HG02981 (cell line): ENCODE measurements around the gene USP1.
A peak's percentile ranks its signal among the peaks of the same experiment; 100 is the strongest.

Source experiments
- ATAC-seq: cut with Tn5 transposase; IDR thresholded peaks from one replicate; pipeline ENCODE4 v1.9.1; 2021; ENCODE audit warnings: mild to moderate bottlenecking, moderate library complexity; ENCODE audit not compliant: unreplicated experiment

The USP1 gene

DNA sequence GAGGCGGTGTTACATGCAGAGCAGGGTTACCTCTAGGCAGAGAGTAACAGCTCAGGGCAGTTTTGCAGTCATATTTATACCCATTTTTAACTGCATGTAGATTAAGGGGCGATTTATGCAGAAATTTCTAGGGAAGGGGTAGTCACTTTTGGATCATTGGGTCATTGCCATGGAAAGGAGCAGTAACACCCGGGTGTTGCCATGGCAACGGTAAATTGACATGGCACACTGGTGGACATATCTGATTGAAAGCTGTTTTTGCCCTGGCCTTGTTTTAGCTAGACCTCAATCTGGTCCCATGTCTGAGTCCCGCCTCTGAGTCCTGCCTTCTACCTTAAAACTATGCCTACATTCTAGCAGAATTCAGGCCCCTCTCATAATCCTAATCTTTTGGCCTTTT lies 11.8 kb upstream of the USP1 start:
- ATAC-seq = no peak

DNA sequence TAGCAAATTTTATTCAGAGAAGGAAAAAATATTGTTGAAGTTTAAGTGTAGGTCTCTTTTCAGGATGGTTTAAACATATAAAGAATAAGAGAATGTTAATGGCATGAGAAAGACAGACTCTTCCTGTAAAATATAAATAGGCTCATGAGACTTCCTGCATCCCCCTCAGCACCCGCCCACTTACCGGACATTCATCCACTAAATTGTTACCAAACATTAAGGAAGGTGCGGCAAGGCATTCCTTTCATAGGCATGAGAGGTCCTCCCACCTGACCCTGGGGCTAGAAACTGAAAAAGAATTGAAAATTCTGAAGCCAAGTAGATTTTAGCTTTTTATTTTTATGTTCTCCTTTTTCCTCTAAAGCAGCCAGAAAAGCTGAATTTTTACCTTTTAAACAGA lies 10.6 kb upstream of the USP1 start:
- no peak for ATAC-seq

DNA sequence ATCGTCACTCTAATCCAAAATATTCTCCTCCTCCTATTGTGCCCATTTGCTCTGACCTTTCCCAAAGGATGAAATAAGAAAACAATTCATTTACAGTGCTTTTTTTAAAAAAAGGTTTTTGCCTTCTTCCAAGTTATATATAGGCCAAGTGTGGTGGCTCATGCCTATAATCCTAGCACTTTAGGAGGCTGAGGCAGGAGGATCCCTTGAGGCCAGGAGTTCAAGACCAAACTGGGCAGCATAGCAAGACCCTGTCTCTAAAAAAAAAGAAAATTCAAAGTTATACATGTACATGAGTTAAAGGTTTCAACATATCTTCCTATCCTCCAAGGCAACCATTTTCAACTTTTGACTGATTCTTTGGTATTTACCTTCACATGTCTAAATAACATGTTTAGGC lies 10.1 kb upstream of the USP1 start:
- no peak for ATAC-seq

DNA sequence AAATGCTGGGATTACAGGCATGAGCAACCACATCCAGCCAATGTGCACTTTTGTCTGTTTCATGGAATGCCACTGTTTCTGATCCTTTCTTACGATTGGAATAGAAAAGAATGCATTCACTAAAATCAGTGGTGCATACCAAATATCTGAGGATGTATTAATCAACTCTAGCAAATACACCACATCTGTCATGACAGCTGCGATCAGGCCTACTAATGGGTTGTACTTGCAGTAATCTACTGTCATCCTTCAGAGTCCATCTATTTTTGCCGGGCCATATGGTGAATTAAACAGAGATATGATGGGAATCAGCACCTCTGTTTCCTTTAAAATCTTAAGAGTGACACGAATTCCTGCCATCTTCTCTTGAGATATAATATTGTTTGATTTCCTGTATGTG lies 8.5 kb upstream of the USP1 start:
- no peak for ATAC-seq

- no peak for ATAC-seq
Observed at GRCh38 chr1:62429581-62429980, 7.3 kb upstream of the USP1 start.

DNA sequence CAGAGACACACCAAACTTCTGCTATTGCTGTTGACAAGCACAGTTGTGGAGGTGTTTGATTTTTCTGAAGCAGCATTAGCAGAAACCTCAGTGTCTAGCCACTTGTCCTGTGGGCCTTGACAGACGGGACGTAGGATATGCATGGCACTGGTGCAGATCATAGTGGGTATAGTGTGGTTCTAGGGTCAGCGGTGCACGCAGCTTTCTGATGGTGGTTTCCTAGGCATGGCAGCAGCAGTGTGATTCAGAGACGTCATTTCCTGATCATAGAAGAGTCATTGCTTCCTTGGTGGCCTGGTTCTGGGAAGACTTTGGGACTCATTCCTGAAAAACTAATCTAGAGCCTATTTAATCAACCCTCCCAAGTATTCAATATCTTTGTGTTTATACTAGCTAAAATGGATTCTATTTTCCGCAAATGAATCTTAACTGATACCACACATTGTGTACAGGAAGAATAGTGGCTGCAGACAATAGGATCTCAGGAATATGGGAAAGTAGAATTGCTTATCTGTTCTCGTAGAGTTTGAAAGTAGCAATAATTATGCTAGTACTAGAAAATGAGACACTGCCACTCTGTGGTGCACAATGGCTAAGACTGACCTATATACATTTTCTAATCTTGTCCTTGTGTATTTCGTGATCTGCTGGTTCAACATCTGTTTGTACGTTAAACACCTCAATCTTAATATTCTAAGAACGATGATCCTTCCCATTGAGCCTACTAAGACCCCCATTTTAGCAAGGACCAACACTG lies 2.8 kb upstream of the USP1 start:
- no peak for ATAC-seq

DNA sequence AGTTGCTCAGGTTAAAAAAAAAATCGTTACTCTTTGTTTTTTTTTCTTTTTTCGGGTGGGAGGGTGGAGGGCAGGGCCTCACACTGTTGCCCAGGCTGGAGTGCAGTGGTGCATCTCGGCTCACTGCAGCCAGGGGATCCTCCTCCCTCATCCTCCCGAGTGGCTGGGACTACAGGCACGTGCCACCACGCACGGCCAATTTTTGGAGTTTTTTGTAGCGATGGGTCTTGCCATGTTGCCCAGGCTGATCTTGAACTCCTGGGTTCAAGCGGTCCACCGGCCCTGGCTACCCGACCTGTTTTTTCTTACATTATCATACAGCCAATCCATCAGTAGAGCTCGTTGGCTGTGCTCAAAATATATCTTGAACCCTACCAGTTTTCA lies 2.2 kb upstream of the USP1 start:
- ATAC-seq = no peak

DNA sequence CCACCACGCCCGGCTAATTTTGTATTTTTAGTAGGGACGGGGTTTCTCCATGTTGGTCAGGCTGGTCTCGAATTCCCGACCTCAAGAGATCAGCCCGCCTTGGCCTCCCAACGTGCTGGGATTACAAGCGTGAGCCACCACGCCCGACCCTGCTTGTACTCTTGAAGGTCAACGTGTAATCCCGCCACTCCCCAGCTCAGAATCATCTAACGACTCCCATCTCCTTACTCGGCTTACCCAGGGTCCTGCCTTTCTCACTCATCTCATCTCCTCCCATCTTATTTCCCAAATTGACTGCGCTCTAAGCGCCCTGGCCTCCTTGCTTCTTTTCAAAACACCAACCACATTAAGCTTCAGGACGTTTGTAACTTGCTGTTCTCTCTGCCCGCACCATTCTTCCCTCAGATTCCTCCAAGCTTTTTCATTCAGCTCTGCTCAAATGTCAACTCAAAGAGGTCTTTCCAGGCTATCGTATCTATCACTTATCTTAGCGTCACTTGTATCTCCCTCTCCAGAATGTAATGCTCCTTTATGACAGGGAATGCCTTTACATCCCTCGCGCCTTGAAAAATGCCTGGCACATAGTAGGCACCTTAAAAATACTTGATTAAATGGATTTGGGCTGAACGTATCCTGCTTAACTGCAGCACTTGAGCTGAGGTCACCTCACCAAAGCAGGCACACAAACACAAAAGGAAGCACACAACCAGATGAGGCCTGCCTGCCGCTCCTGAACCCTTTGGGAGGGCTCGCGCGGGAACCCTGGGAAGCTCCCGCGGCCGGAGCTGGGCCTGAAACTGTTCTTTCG lies 1.4 kb upstream of the USP1 start:
- ATAC-seq = no peak

DNA sequence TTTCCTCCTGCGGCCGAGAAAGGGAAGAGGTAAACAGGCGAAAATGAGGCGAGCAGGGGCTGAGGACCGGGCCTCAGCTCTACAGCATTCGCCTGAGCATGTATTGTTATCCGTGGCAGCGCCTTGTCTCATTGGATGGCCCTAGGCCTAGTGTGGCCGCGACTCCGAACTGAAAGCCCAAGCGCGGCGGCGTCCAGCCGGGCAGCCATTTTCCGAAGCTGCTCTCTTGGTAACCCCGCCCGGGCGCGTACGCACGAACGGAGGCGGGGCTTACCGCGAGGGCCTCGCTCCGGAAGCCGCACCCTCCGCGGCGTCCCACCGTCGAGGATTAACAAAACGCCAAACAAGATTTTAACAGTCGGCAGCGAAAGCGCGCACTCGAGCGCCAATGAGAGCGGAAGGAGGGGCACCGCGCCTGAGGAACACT lies 797 bp upstream of the USP1 start:
- ATAC-seq = peak; percentile 69

- ATAC-seq = no peak
Observed at GRCh38 chr1:62437273-62437940, 558 bp downstream of the USP1 start.

DNA sequence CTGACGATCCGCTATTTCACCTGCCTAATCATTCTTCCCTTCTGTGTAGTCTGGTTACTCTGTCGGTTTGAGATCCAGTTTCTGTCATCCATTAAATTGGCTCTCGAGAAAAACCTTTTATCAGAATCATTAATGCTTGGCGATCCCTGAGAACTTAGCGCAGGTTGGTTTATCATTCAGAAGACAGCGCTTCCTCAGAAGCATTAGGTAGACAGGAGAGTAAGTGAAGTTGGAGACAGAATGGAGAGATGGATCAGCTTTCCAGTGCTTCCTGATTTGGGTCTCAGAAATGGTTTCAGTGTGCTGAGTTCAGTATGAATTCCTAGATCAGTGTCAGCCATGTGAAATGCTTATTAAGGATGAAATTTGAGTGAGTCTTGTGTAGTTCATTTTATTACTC lies 1.3 kb downstream of the USP1 start:
- ATAC-seq = no peak

DNA sequence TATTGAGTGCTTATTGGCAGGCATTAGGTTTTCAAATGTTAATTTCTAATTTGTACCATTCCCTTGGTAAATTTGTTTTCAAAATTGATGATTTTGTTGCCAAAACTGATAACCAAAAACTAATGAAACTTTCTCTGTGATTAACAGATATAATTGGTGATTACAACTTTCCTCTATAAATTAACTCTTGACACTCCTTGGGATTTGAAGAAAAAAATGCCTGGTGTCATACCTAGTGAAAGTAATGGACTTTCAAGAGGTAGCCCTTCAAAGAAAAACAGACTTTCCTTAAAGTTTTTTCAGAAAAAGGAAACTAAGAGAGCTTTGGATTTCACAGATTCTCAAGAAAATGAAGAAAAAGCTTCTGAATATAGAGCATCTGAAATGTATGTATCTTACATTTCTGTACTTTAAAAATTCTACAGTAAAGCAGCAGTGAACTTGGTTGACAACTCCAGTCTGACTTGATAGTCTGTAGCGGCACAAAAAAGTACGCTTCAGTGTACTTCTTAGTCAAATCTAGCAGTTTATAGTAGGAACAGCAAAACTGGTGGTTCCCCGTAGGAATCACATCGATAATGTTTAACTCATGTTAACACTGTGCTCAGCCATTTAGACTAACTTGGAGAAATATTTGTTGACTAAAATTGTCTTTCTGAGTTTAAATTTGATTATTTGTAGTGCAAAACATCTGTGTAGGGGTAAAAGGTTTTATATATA lies 3.0 kb downstream of the USP1 start:
- ATAC-seq = peak; percentile 35

DNA sequence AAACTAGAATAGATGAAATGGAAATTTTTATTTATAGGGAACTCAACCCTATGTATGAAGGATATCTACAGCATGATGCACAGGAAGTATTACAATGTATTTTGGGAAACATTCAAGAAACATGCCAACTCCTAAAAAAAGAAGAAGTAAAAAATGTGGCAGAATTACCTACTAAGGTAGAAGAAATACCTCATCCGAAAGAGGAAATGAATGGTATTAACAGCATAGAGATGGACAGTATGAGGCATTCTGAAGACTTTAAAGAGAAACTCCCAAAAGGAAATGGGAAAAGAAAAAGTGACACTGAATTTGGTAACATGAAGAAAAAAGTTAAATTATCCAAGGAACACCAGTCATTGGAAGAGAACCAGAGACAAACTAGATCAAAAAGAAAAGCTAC lies 7.9 kb downstream of the USP1 start:
- no peak for ATAC-seq

DNA sequence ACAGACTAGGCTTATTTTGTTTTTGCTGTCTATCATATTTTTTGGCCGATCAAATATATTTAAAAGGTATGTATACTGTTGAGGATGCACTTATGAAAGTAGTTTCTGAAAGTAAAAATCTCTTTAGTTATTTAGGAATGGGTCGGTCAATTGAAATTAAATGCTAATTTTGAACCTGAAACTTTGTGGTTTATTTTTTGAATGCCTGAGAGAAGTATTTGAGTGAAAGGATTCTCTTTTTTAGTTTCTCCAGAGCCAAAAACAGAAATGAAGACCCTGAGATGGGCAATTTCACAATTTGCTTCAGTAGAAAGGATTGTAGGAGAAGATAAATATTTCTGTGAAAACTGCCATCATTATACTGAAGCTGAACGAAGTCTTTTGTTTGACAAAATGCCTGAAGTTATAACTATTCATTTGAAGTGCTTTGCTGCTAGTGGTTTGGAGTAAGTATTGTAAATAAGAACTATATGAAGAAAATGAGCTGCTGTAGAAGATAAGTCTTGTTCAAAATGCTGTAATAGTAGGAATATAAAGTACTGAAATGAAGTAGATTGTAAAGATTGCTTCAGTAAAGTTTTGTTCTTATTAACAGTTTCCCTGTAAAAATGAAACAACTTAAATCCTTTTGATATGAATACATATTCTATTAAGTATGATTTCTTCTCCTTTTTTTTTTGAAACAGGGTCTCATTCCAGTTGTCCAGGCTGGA lies 11.5 kb downstream of the USP1 start:
- no peak for ATAC-seq

- no peak for ATAC-seq
Observed at GRCh38 chr1:62450301-62450700, 13.5 kb downstream of the USP1 start.

GRCh38 chr1:62452951-62453350 lies 16.1 kb downstream of the USP1 start:
- no peak for ATAC-seq

DNA sequence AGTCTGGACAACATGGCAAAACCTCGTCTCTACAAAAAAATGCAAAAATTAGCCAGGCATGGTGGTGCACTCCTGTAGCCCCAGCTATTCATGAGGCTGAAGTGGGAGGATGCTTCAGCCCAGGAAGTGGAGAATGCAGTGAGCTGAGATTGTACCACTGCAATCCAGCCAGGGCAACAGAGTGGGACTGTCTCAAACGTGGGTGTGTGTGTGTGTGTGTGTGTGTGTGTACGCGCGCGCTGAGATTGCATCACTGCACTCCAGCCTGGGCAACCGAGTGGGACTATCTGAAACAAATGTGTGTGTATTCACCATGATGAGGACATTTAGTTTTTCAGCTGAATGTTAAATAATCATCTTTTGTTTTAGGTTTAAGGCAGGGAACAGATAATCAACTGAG lies 21.1 kb downstream of the USP1 start:
- no peak for ATAC-seq

DNA sequence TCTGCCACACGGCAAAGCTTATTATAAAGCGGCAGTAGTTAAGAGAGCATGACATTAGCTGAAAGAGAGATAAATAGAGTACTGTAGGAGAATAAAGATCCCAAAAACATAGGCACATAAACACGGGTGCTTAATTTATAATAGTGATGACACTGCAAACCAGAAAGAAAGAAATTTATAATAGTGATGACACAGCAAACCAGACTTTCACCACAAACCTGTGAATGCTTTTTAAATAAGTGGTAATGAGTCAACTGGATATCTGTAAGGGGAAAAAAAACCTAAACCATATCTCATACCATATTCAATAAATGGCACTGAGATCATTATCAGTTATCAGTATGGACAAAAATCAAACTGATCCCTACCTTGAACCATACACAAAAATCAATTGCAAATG lies 25.5 kb downstream of the USP1 start:
- no peak for ATAC-seq

DNA sequence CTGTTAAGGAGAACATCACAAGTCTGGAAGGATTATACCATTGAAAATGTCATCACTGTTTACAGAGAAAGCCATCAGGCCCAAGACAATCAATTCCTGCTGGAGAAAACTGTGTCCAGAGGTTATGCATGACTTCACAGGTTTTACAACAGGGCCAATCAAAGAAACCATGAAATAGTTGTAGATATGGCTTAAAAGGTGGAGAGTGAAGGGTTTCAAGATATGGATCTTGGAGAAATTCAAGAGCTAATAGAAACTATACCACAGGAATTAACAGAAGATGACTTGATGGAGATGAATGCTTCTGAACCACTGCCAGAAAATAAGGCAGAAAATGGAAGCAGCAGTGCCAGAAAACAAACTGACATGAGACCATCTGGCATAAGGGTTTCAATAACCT lies 30.2 kb downstream of the USP1 start:
- ATAC-seq = no peak

DNA sequence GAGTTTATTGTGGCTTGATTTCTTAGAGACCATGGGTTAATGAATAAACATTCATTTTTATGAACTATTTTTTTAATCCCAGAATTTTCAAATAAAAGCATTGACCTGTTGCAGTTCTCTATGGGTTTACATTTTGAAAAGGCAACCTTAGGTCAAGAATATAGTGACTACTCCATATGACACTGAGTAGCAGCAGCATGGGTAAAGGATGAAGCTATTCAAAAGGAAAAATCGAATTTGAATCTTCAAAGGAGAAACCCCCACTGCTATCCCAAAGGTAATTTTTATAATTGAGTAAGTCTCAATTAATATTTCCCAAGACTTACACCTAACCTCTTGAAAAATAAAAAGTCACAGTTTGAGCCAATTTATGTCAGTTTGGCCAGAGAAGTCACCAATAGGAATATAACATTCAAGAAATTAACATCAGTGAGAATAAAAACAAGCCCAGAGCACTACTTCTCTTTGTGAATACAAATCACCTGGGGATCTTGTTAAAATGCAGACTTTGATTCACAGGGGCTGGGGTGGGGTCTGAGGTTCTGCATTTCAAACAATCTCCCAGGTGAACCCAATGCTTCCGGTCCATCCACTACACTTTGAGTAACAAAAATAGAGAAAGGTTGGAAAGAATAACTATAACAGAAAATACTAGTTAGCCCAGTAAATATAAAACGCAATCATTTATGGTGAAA lies 39.8 kb downstream of the USP1 start:
- no peak for ATAC-seq
